Activated T-cell treated with anti-CD3 and anti-CD28 coated beads for 4 hours (primary cell): ENCODE data around the gene PCDHAC2.

Experiments
- DNase-seq: peaks from one replicate; pipeline ENCODE4 v3.0.0-alpha.2; 2020

Gene PCDHAC2

DNA sequence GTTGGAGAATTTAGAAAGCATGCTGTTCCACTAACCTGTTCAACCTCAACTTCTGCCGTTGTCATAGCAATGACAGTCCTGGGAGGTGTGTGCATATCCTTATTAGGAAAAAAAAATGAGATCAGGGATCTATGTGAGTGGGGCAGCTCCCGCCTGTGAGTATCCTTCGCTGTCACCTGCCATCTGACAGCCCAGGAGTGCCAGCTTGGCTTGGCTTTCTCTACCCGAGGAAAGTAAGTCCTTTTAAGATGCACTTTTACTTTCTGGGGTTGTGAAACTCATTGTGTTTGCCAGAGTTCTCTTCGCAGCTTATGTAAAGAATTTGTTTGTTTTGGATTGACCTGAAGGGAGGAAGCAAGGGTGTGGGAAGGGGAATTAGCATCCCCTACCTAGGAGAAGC is 21.8 kb downstream of the PCDHAC2 start:
- DNase-seq: no peak

DNA sequence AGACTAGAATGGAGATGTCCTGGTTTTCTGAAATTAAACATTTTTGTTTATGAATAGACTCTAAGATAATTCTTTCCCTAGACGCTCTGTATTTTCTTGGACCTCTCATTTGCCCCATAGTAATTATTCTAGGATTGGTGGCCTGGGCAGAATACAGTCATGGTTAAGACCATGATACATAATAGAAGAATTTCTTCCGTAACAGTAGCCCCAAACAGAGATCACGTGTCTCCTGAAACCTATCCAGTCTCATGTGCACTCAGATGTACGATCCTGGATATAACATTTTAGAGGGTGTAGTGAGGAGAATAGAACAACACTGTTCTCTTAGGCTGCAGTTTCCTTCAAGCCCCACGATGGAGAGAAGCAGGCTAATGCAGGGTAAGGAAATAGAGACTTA is 22.3 kb downstream of the PCDHAC2 start:
- no peak for DNase-seq

DNA sequence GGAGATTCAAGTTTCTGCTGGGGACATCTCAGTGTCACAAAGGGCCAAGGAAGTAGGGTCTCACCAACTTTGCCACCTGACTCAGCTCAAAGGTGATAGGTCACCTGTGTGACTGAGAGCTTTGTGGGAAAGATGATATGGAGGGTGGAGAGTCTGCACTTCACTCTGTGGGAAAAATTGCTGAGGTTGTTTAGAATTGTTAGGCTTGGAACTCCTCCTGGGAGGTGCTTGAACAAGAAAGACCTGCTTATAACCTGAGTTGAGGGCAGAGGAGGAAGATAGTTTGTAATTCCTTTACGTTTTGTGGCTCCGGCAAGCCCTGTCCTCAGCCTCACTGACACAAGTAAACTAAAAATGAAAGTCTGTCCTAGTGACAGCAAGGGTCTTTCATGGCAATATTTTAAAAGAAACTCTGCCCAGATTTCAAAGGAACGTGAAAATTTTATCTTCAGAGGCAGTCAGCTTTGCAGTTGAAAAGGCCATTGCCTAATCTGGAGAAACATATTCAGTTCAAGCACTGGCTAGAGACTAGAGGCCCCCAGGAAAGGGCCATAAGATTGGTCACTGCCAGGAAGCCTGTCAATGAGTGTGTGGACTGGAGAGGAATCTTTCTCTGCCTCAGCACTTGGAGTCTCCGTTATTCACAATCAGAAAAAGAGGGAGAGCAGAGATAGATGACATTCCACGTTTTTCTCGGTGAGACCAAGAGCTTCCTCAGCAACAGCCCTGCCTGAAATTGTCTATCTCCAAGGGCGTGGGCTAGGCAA is 23.2 kb downstream of the PCDHAC2 start:
- no peak for DNase-seq

DNA sequence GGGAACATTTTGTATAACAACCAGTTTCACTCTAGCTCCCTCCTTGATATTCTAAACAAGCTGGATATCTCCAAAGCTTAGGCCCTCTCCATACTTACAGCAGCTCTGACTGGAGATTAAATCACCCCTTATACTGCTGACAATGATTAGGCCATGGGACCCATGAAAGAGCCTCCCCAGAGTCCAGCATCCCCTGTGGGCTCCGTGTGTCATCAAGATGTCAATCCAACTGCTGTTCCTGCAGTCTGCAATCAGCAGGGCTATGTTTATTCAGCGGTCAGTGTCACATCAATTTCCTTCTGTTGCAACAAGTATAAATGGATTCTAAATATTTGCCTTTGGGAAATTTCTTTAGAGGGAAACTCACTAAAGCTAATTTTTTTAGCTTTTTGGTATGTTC is 26.6 kb downstream of the PCDHAC2 start:
- DNase-seq: no peak

DNA sequence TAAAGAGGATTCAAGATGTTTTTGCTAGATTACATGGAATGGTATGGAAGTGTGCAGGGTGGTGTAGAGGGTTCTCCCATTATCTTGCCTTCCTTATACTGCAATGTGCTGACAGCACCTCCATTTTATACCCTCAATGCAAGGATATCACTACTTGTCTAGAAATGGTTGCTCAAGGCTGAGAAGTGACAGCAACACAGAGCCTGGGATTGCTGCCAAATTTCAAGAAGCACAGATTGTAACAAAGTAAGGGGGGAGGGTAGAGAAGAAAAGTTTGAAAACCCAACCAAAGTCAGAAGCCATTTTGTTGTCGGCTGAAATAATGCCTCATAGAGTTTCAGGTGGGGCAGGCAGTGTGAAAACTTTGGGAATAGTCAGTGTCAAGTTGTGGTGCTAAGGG is 29.8 kb downstream of the PCDHAC2 start:
- DNase-seq: no peak

DNA sequence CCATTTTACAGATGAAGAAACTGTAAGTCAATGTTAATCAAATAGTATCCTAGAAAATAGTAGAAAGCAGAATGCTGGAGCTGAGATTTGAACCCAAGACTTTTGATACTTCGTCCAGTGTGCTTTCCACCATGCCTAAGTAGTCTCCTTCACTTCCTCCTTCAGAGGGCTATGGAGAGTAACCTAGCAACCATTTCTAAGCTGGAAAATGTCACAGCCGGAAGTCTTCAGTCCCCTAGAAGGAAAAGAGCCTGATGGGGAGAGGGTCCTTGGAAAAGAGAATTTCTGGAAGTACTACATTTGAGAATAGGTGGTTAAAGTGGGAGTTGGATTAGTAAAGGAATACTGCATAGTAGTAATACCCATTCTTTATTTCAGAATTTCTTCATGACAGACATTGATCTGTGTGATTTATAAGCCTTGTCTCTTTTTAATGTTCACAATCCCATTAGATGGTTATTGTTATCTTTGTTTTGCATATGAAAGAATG is 32.7 kb downstream of the PCDHAC2 start:
- no peak for DNase-seq

DNA sequence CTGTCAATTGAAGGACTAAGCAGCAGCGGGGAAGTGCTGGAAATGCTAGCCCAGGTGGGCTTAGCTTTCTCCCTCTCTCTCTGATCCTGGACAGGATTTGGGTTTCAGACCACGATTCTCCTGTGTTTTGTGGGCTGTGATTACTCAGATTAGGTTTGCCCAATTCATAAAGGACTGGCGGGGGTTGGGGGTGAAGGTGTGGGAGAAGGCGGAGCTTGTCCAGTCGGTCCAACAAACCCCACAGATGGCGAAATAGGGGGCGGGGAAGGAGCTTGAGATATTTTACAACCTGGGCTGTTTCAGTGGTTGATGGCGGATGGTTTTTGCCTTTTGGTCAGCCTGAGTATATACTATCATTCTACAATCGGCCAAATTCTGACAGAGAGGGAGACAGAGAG is 35.2 kb downstream of the PCDHAC2 start:
- DNase-seq: no peak

DNA sequence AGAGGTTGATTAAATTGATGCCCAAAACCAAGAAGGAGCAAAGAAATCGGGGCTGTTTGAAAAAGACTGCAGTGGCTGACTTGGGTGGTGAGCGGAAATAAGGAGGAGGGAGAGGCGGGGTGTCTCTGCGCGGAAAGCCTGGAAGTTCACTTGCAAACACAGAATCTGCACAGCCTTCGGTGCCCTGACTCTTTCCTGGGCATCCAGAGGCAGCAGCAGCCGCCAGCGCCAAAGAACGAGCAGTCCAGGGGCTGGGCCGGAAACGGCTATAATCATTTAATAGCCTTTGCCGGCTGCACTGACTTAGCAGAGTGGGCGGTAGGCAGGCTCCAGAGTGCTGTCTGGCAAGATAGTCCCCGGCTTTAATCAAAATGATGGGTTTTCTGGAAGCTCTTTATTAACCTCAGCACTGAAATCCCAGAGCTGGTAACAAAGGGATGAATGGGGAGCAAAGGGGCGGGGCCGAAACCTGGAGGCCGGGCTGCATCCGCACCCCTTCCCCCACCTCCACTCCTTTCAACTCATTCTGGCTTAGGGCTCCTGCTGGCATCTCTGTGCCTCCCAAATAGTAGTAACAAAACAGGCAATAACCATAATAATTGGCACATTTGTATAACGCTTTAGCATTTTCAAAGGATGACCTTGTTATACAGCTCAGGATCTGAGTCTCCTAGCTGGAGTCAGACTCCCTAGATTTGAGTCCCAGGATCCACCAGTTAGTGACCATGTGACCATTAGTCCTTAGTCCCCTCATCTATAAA is 35.7 kb downstream of the PCDHAC2 start:
- no peak for DNase-seq

DNA sequence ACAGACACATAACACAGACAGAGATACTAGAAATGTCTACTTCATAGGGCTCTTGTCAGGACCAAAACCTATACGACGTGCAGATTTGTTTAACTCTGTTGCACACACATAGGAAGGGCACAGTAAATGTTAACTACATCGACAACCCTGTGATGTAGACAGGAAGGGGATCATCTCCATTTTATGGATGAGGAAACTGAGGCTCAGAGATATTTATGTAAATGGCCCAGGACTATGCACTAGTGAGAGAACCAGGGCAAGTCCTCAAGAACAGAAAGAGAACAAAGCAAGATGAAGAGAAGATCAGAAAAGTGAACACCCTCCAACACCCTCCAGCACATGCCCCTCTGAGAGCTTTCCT is 36.3 kb downstream of the PCDHAC2 start:
- no peak for DNase-seq

DNA sequence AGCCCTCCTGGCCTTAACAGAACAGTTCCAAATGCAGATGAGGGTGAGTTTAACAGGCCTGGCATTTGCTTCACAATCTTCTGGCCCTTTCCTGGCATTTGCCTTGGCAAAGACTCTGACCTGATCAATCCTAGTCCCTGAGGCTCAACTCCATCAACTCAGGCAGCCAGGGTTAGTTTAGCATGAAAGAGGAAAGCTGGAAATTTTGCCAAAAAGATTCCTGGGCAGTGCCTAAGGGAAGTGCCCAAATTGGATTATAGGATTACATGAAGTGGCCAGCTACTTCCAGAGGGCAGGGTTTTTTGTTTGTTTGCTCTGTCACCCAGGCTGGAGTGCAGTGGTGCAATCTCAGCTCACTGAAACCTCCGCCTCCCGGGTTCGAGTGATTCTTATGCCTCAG is 36.8 kb downstream of the PCDHAC2 start:
- no peak for DNase-seq

DNA sequence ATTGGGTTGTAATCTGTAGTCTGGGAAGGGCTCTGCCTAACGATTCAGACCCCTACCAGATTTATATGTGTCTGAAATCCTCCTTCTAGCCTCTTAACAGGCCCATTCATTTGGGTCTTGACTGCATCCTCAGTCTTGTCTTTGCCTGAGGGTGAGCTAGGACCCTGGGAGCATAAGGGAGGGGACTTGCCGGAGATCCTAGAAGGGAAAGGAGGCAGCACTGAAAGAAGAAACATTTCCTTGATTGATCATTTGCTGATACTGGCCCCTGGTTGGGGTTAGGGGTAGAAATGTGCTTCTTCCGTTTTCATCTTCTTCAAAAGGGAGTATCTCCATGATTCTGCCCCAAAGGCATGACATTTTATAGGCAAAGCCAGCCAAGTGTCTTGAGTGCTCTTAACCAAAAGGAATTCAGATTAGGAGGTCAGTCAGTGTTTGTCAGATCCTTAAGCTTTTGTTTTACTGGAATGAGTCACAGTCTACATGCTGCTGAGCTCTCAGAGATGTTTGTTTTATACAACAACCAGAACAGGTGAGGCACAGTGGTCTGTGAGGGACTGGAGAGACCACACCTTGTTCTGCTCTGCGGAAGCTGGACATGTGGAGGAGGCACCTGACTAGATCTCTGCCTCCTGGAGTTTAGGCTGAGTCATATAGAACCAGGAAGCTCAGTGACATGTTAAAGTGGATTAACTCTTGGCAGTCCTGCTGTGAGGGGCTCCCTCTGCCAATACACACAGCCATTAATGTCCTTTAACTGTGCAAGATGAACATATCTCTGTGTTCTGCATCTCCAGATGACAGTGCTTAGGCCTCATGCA is 37.7 kb downstream of the PCDHAC2 start:
- no peak for DNase-seq

DNA sequence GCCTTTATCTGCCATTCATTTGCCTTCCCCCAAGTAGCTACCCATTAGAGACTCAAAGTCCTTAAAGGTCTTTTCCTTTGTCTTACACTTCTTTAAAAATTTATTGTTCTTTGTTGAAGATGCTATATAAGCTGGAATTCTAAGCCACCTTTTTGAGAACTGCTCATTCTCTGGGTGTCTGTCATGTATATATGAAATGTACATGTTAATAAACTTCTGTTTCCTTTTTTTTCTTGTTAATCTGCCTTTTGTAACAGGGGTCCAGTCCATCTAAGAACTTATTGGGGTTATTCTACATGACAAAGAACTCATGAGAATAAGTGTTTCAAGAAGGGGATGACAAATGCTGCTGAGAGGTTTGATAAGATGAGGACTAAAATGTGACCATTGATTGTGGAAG is 41.5 kb downstream of the PCDHAC2 start:
- DNase-seq: no peak

DNA sequence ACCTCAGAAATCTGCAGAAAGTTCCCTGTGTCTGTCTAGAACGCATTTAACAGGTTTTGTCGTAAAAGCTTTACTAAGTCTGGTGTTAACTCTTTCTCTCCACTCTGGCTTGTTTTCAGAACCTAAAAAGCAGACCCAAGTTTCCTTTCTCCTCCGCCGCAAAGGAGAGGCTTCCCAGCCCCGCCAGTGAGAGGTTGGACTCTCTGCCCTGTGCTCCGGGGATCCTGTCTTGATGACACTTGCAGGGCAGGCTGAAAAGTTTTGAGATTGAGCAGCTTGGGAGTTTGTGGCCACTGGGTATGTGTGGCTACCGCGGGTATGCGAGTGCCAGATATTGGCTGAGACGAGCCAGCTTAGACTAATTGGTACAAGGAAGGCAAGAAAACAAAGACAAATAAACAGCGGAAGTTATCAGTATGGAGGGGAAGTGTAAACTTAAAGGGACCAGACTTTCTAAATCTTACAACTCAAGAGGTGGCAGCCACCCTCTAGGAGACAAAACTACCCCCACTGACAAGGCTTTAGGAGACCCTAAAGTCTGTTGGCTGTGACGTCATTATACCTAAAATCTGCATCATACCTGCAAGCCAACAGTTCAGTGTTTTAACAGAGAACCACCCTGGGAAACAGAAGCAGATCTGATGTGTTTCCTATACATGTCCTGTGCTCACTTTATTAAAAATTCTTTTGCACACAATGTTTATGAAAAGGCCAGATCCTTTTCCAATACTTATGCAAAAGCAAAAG is 43.9 kb downstream of the PCDHAC2 start:
- DNase-seq: no peak

DNA sequence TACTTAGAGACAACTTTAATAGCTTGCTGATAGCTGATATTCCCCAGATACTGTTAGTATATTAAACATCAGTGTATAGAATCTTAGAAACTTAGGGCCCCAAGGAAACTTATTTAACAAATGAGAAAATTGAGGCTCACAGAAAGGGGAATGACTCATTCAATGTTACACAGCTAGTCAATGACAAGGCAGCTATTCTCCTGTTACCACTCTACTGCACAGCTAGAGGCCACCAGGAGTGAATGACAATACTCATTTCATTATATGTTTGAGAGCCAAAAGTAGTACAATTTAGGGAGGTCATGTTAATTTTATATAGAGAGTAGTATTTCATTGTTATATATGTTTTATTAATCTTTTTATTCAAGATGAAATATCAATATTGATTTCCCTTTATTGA is 51.7 kb downstream of the PCDHAC2 start:
- DNase-seq: no peak
